HEK293T (cell line): ENCODE results near the gene SALL1.

Experiments
- ARNT ChIP-seq: fragments of 450-650 bp; IDR thresholded peaks from 2 replicates; pipeline ENCODE4 v1.6.1; 2017; ENCODE audit warnings: mild to moderate bottlenecking
- BHLHE40 ChIP-seq: fragments of 450-650 bp; IDR thresholded peaks from 2 replicates; pipeline ENCODE4 v1.6.1; 2016; ENCODE audit warnings: mild to moderate bottlenecking, moderate library complexity, borderline replicate concordance
- FOXA1 ChIP-seq: fragments of 450-650 bp; IDR thresholded peaks from 2 replicates; pipeline ENCODE4 v1.6.1; 2016; ENCODE audit warnings: mild to moderate bottlenecking
- FOXK2 ChIP-seq: fragments of 450-650 bp; IDR thresholded peaks from 2 replicates; pipeline ENCODE4 v1.6.1; 2016; ENCODE audit warnings: mild to moderate bottlenecking
- L3MBTL2 ChIP-seq: fragments of 450-650 bp; conservative IDR thresholded peaks from 2 replicates; pipeline ENCODE4 v1.6.1; 2016; ENCODE audit warnings: mild to moderate bottlenecking
- SP1 ChIP-seq: fragments of 450-650 bp; IDR thresholded peaks from 2 replicates; pipeline ENCODE4 v1.6.1; 2017
- TARDBP ChIP-seq: fragments of 450-650 bp; IDR thresholded peaks from 2 replicates; pipeline ENCODE4 v1.6.1; 2016
- ZNF384 ChIP-seq: fragments of 450-650 bp; IDR thresholded peaks from 2 replicates; pipeline ENCODE4 v1.6.1; 2016

DNA sequence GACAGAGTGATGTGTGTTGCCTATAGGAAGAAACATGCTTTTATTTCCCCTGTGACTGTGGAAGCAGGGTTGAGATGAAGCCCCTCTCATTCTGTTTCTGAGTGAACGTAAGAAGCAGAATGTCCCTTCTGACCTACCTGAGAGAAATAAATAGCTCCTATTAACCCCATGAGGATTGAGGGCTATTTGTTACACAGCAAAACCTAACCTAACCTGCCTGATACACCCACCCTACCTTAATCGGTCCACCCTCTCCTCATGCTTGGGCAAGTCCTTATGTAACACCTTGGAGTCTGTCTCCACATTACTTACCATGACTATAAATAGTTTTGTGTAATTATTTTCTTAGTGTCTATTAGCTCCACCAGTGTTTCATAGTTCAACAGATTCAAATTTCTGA is 41.9 kb downstream of the SALL1 start:
- TF ChIP-seq BHLHE40, result no peak
- TF ChIP-seq L3MBTL2, result no peak
- TF ChIP-seq FOXA1, result no peak
- no peak for TF ChIP-seq ZNF384
- TF ChIP-seq SP1, result no peak
- TF ChIP-seq TARDBP, result no peak
- TF ChIP-seq ARNT, result no peak
- no peak for TF ChIP-seq FOXK2
